ENCODE measurements around the gene CALML3. TPM values are rescaled to one million over a fixed set of nuclear protein-coding genes. Genes with fewer than 3 reads are reported as not detected.

CALML3 gene
- total and polyA plus RNA-seq, 2 of the 13 experiments (the other 11 are each of a cell fraction or from before 2014, with no cell fraction given): not detected

DNA sequence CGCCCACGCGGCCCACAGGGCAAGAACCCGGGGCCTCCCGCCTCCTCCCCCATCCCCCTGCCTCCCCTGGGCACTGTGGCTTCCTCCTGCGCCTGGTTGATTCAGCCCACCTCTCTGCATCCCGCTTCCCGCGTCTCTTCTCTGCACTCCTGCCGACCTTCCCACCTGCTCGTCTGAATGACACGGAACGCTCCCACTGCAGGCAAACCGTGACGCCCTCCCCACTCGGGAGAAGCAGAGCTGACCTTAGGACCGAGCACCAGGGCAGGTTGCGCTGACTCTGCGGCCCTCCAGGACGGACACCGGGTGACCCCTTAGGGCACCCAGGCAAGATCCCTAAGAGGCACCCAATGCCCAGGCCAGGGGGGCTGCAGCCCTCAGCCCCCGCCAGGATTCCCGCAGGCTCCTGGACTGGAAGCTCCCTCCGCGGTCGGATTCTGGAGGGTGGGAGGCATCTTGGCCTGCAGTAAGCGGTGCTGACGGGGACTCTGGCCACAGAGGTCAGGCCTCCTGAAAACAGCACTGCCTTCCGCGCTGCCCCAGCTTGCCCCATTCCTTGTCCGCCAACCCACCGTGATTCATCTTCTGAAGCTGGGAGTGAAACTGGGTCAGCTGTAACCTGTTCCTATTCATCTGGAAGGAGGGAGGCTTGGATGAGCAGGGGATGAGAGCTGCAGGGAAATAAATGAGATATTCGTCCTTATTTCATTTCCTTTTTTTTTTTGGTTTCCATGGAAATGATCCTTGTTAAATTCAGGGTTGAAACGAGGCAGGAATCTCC is 990 bp downstream of the CALML3 start:
- Histone ChIP-seq H3K9me3 (ENCODE audit: low read length) (no peaks in the 10 kb centered on the region), H3K9ac (ENCODE audit: insufficient read depth, low read depth, low read length) (no peak overlapping the region), H3K4me2 (ENCODE audit: low read depth, low read length) (no peak overlapping the region), H2AFZ (ENCODE audit: low read length) (no peak overlapping the region), H3K27ac (ENCODE audit: extremely low read length, insufficient read depth, low read length) (no peak overlapping the region), H3K36me3 (replicated peaks in 1 of 2; ENCODE audit: control insufficient read depth in 1 of 2, insufficient read depth in 2 of 2, low read length in 2 of 2) (no peaks in the 10 kb centered on the region), H3K4me3 (replicated peaks in 1 of 3; ENCODE audit: insufficient read depth in 1 of 3, low read depth in 2 of 3, low read length in 3 of 3) (no peak overlapping the region), H3K4me1 (ENCODE audit: insufficient read depth, low read length) (peaks cover 81% of the 10 kb centered on the region), H3K27me3 (ENCODE audit: control insufficient read depth in 1 of 2, insufficient read depth in 2 of 2, low read length in 2 of 2) (no peaks in the 10 kb centered on the region), H4K20me1 (ENCODE audit: insufficient read depth, low read length) (no peaks in the 10 kb centered on the region), H3K79me2 (ENCODE audit: insufficient read depth, low read length) (no peaks in the 10 kb centered on the region)
- intact Hi-C loops (cut with micrococcal nuclease; ENCODE audit: unreplicated experiment) (no loop called here), in situ Hi-C loops (cut with HindIII; ENCODE audit: extremely low pct_ligation_motif_present, low pct_unique_long_range_greater_than_20kb) (no loop called here)
- 78% methylated on average over 26 of the region's 34 CpGs for WGBS (ENCODE audit: low lambda C conversion rate)
- no TSS peak for BruUV-seq (replicated peaks)
- ChIA-PET POLR2A (interaction anchor here (1.2 kb wide), 1 partner anchor 23 kb away, joined by 3 read pairs; no protein-coding TSS in a partner anchor), CTCF (ENCODE audit: low intra/inter-chr PET ratio, low total read pairs) (no interaction called here)
- TF ChIP-seq SKI (IDR thresholded peaks at IDR 0.05; ENCODE audit: partially characterized antibody) (no peak), ZBTB38 (CRISPR knock-in tag; IDR thresholded peaks at IDR 0.05) (peak; percentile 27; the same call in 1 of the 2 replicates)
- TF ChIP-seq, protein P1, sequence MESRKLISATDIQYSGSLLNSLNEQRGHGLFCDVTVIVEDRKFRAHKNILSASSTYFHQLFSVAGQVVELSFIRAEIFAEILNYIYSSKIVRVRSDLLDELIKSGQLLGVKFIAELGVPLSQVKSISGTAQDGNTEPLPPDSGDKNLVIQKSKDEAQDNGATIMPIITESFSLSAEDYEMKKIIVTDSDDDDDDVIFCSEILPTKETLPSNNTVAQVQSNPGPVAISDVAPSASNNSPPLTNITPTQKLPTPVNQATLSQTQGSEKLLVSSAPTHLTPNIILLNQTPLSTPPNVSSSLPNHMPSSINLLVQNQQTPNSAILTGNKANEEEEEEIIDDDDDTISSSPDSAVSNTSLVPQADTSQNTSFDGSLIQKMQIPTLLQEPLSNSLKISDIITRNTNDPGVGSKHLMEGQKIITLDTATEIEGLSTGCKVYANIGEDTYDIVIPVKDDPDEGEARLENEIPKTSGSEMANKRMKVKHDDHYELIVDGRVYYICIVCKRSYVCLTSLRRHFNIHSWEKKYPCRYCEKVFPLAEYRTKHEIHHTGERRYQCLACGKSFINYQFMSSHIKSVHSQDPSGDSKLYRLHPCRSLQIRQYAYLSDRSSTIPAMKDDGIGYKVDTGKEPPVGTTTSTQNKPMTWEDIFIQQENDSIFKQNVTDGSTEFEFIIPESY (CRISPR knock-in tag; IDR thresholded peaks at IDR 0.05): peak; percentile 90
- TF ChIP-seq, protein P2, sequence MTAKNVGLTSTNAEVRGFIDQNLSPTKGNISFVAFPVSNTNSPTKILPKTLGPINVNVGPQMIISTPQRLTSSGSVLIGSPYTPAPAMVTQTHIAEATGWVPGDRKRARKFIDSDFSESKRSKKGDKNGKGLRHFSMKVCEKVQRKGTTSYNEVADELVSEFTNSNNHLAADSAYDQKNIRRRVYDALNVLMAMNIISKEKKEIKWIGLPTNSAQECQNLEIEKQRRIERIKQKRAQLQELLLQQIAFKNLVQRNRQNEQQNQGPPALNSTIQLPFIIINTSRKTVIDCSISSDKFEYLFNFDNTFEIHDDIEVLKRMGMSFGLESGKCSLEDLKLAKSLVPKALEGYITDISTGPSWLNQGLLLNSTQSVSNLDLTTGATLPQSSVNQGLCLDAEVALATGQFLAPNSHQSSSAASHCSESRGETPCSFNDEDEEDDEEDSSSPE (CRISPR knock-in tag; IDR thresholded peaks at IDR 0.05): no peak
- FAIRE-seq (no peak), DNase-seq (ENCODE audit: low spot score) (no peak), ATAC-seq (no peak)

All from HepG2 (cell line).